Measurements from ENCODE around the gene TGFB2.

DNA sequence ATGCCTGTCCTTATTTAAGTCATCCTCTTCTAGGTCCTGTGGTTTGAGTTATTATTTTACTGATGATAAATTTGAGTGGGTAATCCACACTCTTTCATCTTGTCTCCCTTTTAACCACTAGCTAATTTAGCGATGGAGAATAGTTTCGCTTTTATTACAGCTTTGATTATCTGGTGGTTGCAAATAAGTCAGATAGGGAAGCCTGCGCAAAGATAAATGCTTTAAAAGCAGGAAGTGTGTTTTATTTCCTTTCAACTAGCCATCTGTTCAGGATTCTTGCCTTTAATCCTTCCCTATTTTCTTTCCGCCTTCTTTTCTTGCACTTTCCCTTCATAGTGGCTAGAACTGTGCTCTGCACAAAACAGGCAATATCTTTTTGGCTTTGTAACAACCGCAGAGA lies 129.0 kb downstream of the TGFB2 start:
- TF ChIP-seq, protein P1, sequence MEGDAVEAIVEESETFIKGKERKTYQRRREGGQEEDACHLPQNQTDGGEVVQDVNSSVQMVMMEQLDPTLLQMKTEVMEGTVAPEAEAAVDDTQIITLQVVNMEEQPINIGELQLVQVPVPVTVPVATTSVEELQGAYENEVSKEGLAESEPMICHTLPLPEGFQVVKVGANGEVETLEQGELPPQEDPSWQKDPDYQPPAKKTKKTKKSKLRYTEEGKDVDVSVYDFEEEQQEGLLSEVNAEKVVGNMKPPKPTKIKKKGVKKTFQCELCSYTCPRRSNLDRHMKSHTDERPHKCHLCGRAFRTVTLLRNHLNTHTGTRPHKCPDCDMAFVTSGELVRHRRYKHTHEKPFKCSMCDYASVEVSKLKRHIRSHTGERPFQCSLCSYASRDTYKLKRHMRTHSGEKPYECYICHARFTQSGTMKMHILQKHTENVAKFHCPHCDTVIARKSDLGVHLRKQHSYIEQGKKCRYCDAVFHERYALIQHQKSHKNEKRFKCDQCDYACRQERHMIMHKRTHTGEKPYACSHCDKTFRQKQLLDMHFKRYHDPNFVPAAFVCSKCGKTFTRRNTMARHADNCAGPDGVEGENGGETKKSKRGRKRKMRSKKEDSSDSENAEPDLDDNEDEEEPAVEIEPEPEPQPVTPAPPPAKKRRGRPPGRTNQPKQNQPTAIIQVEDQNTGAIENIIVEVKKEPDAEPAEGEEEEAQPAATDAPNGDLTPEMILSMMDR (IDR thresholded peaks at IDR 0.05) = no peak
- TF ChIP-seq POLR2A (IDR thresholded peaks at IDR 0.05) = no peak
